ENCODE data around the gene SPNS3. TPM values are rescaled to one million over a fixed set of nuclear protein-coding genes. Genes with fewer than 3 reads are reported as not detected.

The SPNS3 gene
- total RNA-seq, 1 experiment from 2014 or later, result not detected

DNA sequence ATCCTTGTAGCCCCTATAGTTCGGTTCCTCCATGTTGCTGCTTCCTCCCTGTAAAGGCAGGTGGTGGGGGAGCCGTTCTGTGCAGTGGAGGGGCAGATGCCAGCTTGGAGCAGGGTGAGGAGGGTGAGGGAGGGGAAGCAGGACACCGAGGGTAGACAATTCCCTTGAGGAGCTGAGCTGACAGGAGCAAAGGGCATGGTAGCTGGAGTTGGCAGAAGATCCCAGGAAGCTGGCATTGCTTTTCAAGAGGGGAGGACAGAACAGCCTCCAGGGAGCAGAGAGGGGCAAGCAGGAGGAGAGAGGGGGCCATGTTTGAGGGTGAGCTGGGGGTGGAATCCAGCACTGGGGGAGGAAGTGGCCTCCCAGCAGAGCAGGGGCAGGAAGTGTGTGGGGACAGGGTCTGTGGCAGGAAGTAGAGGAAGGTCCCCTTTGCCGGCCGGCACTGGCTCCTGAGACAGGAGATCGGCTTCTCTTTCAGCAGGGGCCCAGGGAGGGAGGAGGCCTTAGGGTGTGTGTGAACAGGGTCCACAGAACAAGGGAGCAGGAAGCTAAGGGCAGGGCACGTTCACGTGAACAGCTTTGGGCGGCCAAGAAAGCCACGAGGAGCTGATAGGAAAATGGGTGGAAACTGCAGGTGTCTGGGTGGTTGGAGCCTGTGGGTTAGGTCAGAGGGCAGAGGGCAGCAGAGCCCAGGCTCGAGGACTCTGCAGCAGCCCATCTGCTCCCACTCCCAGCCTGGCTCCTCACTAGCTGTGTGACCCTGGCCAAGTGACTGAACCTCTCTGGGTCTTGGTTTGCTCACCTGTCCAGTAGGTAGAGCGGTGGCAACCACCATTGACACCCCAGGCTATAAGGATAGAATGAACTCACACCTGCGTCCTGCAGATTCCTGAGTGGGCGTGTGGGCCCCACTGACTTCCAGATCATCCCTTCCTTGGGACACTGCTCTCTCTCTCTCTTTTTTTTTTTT lies 47.5 kb downstream of the SPNS3 start:
- Histone ChIP-seq H3K27ac (no peak overlapping the region), H3K9me3 (replicated peaks) (no peaks in the 10 kb centered on the region), H3K4me1 (replicated peaks) (no peaks in the 10 kb centered on the region), H3K4me3 (no peak overlapping the region), H3K36me3 (no peaks in the 10 kb centered on the region), H3K27me3 (replicated peaks) (no peaks in the 10 kb centered on the region)
- DNase-seq (ENCODE audit: low read depth in 1 of 2, low spot score in 2 of 2), result no peak

DNA sequence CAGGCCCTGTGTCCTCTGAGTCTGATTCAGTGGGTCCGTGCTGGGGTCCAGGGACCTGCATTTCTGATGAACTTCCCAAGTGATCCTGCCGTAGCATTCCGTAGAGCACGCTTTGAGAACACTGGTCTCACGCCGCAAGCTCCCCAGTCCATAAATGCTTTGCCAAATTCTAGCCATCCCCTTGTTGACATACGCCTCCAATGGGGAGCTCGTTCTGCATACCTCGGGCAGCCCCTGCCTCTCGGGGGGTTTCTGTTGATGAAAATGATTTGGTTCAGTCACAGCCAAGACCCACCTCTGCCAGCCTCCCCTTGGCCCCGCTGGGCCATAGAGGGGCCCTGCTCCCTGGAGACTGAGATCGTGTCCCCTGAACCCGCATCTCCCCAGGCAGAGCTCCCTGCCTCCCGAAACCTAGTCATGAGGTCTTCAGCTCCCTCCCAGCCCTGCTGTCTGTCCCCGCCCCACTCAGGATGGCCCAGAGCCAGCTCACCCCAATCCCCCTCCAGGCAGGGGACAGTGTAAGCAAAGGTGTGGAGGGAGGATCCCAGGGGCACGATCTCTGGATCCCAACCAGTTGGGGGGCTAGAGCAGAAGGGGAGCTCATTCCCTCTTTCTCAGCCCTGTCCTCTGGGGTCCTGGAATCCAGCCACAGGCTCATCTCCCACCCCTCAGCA lies 48.7 kb downstream of the SPNS3 start:
- no peaks in the 10 kb centered on the region for H3K36me3 ChIP-seq
- H3K4me1 ChIP-seq (replicated peaks), result no peaks in the 10 kb centered on the region
- H3K9me3 ChIP-seq (replicated peaks), result no peaks in the 10 kb centered on the region
- no peak overlapping the region for H3K4me3 ChIP-seq
- H3K27me3 ChIP-seq (replicated peaks), result no peaks in the 10 kb centered on the region
- no peak overlapping the region for H3K27ac ChIP-seq
- no peak for DNase-seq (ENCODE audit: low read depth in 1 of 2, low spot score in 2 of 2)

DNA sequence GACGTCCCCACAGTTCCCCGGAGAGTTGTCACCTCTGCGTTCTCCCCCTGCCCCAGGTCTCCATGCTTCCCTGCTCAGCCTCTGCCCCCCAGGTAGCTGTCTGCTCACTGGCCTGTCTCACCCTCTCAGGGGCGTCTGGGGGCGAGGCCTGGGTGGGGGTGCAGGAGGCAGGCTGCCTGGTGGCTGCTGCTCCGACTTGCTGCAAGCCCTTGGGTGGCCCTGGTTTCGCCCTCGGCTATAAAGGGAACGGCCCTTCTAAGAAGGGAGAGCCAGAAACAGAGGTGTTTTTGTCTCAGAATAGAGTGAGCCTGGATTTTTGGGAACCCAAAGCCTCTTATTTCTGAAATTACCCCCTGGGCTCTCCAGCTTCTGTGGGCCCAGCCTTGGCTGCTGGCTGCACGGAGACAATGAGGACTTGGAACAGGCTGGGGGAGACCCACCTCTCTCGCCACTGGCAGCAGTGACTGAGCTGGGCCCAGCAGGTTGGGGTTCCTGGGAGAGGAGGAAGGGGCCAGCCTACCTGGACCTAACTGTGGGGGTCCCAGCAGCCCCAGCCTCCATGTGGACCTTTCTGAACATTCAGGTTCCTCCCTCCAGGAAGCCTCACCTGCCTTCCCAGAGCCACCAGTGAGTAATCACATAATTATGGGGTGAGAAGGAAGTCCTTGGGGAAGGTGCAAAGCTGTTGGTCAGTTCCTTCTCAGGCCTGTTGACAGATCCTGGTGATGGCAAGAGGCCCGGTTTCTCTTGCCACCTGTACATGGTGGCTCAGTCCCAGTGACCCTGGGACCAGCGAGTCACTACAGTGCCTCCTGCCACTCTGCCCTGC lies 49.5 kb downstream of the SPNS3 start:
- Histone ChIP-seq H3K27me3 (replicated peaks) (no peaks in the 10 kb centered on the region), H3K36me3 (no peaks in the 10 kb centered on the region), H3K9me3 (replicated peaks) (no peaks in the 10 kb centered on the region), H3K4me3 (no peak overlapping the region), H3K27ac (no peak overlapping the region), H3K4me1 (replicated peaks) (no peaks in the 10 kb centered on the region)
- no peak for DNase-seq (ENCODE audit: low read depth in 1 of 2, low spot score in 2 of 2)

- Histone ChIP-seq H3K4me3 (no peak overlapping the region), H3K27me3 (replicated peaks) (no peaks in the 10 kb centered on the region), H3K9me3 (replicated peaks) (no peaks in the 10 kb centered on the region), H3K4me1 (replicated peaks) (no peaks in the 10 kb centered on the region), H3K36me3 (no peaks in the 10 kb centered on the region), H3K27ac (no peak overlapping the region)
- no peak for DNase-seq (ENCODE audit: low read depth in 1 of 2, low spot score in 2 of 2)
These were observed 52.2 kb downstream of the SPNS3 start for GRCh38 chr17:4485676-4486646.

DNA sequence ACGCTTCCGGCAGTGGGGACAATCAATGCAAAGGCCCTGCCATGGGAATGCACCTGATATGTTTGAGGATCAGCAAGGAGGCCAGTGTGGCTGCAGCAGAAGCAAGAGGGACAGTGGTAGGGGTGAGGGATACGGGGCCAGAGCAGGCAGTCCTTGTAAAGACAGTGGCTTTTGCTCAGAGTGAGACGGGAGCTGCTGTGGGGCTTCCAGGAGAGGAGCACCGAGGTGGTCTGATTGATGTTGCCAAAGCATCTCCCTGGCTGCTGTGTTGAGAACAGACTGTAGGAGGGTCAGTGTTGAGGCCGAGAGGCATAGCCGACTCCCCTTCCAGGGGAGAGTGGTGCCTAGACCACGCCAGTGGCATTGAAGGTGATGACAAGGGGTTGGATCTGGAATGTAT lies 53.6 kb downstream of the SPNS3 start:
- H3K4me1 ChIP-seq (replicated peaks), result no peaks in the 10 kb centered on the region
- H3K9me3 ChIP-seq (replicated peaks), result no peaks in the 10 kb centered on the region

GRCh38 chr17:4487820-4488716 lies 54.3 kb downstream of the SPNS3 start:
- Histone ChIP-seq H3K9me3 (replicated peaks) (no peaks in the 10 kb centered on the region), H3K27ac (no peak overlapping the region), H3K27me3 (replicated peaks) (peaks cover 3% of the 10 kb centered on the region; the same call in 1 of the 2 replicates), H3K36me3 (no peaks in the 10 kb centered on the region), H3K4me1 (replicated peaks) (no peaks in the 10 kb centered on the region), H3K4me3 (no peak overlapping the region)
- DNase-seq (ENCODE audit: low read depth in 1 of 2, low spot score in 2 of 2), result no peak

More for the DNA sequence above, 53.6 kb downstream of the SPNS3 start:
- Histone ChIP-seq H3K4me3 (no peak overlapping the region), H3K36me3 (no peaks in the 10 kb centered on the region), H3K27me3 (replicated peaks) (0 out of 2 replicates have a peak, but pooled peaks cover 3% of the 10 kb centered on the region), H3K27ac (no peak overlapping the region)
- no peak for DNase-seq (ENCODE audit: low read depth in 1 of 2, low spot score in 2 of 2)

DNA sequence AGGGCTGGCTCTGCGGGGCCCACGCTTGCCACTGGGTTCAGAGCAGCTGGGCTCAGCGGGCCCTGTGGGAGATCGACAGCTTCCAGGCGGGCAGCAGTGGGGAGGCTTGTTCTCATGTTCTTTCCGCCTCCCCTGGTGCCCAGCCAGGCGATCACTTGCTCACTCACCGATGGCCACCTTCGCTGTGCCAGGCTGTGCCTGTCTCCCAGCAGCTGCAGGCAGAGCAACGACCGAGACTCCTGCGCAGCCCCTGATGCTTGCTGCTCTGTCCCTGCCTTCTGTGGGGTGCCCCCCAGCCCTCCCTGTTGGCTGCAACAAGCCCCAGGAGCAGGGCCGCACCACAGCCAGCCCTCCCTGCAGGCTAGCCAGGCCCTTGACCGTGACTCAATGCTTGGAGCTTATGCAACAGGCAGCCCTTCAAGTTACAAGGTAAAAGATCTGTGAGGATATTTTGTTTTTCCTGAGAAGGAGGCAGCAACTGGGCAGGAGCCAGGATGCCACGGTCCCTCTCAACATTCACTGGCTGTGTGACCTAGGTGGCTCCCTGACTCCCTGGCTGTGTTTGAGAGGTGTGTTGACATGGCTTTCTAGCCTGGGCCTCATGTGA lies 55.4 kb downstream of the SPNS3 start:
- Histone ChIP-seq H3K9me3 (replicated peaks) (no peaks in the 10 kb centered on the region), H3K27ac (no peak overlapping the region), H3K4me3 (no peak overlapping the region), H3K4me1 (replicated peaks) (no peaks in the 10 kb centered on the region), H3K27me3 (replicated peaks) (peaks cover 3% of the 10 kb centered on the region; the same call in 1 of the 2 replicates), H3K36me3 (no peaks in the 10 kb centered on the region)
- no peak for DNase-seq (ENCODE audit: low read depth in 1 of 2, low spot score in 2 of 2)

GRCh38 chr17:4490109-4490591 lies 56.4 kb downstream of the SPNS3 start:
- Histone ChIP-seq H3K4me1 (replicated peaks) (no peaks in the 10 kb centered on the region), H3K27ac (no peak overlapping the region), H3K36me3 (no peaks in the 10 kb centered on the region), H3K27me3 (replicated peaks) (peaks cover 3% of the 10 kb centered on the region; the same call in 1 of the 2 replicates), H3K9me3 (replicated peaks) (no peaks in the 10 kb centered on the region), H3K4me3 (no peak overlapping the region)
- DNase-seq (ENCODE audit: low read depth in 1 of 2, low spot score in 2 of 2), result no peak

DNA sequence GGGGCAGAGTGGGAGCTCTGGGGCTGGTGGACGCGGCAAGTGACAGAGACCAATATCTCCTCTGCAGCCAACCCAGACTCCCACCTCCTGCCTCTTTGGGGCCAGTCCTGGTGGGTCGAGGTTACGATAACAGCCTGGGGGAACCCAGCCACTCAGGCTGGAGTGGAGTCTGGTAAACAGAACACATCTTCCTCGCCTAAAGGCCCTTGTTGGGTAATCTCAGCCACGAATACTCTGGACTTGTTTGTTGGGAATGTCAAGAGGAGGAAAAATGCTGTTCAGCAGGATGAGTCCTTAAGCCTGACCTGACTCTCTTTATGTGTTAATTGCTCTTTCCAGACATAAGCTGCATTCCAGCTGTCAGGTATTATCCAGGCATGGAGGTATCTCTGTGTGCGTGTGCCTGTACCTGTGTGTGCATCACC lies 56.9 kb downstream of the SPNS3 start:
- no peaks in the 10 kb centered on the region for H3K9me3 ChIP-seq (replicated peaks)
- H3K4me1 ChIP-seq (replicated peaks), result no peaks in the 10 kb centered on the region
- DNase-seq (ENCODE audit: low read depth in 1 of 2, low spot score in 2 of 2), result no peak
- peaks cover 3% of the 10 kb centered on the region; the same call in 1 of the 2 replicates for H3K27me3 ChIP-seq (replicated peaks)
- H3K27ac ChIP-seq, result no peak overlapping the region
- no peak overlapping the region for H3K4me3 ChIP-seq
- no peaks in the 10 kb centered on the region for H3K36me3 ChIP-seq

GRCh38 chr17:4492721-4493561 lies 59.2 kb downstream of the SPNS3 start:
- Histone ChIP-seq H3K27me3 (replicated peaks) (peaks cover 9% of the 10 kb centered on the region), H3K36me3 (no peaks in the 10 kb centered on the region), H3K4me3 (no peak overlapping the region), H3K4me1 (replicated peaks) (peaks cover 12% of the 10 kb centered on the region), H3K9me3 (replicated peaks) (no peaks in the 10 kb centered on the region), H3K27ac (no peak overlapping the region)
- DNase-seq (ENCODE audit: low read depth in 1 of 2, low spot score in 2 of 2), result peak in 1 of 2 experiments; percentile 22
